GM19324 (cell line): ENCODE measurements around the gene SLC12A8.

Experiments
- ATAC-seq: cut with Tn5 transposase; IDR thresholded peaks from one replicate; pipeline ENCODE4 v1.9.1; 2021; ENCODE audit warnings: mild to moderate bottlenecking, moderate library complexity; ENCODE audit not compliant: unreplicated experiment, low FRiP score

SLC12A8 gene

GRCh38 chr3:125212509-125213363, at the start of gene SLC12A8:
Gene SLC12A8 (minus strand): TSS chr3:125212748. CDS start chr3:125211349, 1,399 bp downstream.
- no peak for ATAC-seq

DNA sequence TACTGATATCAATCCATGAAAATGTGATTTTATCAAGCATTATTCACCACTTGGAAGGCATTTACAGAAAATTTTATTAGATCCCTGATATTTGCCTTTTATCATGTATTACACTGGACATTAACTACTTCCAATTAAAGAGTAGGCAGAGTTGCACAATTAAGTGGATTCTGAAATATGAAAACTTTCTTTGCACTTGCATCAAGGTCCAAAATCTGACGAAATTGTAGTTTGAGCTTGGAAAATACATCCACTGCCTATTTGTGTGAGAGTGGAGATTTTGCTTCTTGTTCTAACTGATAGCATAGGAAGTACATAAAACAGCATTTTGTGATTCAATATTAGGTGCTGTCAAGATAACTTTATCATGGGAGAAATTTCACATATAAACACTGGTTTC, 49.6 kb upstream of the SLC12A8 start:
- ATAC-seq, result no peak

DNA sequence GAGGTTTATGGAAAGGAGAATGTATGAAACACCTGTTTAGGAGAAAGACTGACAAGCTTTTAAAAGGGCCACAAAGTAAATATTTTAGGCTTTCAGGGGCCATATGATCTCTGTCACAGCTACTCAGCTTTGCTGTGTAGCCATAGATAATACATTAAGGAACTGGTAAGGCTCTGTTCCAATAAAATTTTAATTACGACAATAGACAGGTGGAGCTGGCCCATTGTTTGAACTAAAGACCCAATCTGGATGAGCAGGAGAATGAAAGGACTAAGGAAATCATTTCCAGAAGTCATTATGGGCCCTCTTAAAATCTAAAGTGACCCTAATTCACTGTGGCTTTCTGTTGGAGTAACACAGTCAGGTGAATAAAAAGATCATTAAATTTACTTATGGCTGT, 48.5 kb upstream of the SLC12A8 start:
- ATAC-seq, result no peak

DNA sequence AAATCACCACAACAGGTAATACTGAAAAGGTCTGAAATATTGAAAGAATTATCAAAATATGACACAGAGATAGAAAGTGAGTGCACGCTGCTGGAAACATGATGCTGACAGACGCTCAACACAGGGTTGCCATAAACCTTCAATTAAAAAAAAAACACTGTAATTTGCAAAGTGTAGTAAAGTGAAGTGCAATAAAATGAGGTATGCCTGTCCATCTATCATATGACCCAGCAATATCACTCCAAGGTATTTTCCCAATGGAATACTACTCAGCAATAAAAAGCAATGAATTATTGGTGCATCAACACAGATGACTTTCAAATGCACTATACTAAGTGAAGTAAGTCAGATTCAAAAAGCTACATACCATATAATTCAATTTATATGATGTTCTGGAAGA, 47.6 kb upstream of the SLC12A8 start:
- no peak for ATAC-seq

DNA sequence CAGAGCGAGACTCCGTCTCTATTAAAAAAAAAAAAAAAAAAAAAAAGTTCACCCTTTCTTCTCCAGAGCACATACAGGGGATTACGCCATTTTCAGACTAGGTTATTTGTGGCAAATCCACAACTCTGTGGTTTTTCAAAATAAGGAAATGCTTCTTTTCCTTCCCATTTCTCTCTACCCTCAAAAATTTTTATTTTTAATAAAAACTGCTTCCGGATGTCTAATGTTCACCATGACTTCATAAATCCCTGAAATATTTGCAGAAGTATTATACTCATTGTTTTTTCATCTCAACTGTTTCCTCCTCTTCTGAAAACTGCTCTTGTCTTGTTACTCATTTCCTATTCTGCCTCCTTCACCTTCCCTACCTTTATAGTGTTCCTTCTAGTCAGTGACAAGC, 45.0 kb upstream of the SLC12A8 start:
- ATAC-seq, result no peak

GRCh38 chr3:125256675-125257074, 44.1 kb upstream of the SLC12A8 start:
- ATAC-seq, result no peak

DNA sequence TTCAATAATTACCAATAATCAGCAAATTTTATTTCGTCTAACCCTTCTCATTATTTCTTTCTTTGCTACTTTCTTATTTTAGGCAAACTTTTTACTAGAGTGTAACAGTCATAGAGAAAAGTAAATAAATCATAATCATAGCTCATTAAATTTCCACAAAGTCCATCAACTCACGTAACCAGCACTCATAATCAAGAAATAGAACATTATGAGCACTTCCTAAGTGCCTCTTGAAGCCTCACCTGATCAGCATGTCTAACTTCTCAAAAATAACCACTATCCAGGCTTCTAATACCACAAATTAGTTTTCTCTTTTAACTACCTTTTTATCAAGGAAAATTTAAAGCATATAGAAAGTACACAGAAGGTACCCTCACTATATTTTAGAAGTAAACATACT, 38.4 kb upstream of the SLC12A8 start:
- no peak for ATAC-seq

GRCh38 chr3:125246237-125246636, 33.7 kb upstream of the SLC12A8 start:
- ATAC-seq, result no peak

- ATAC-seq, result no peak
Observed at GRCh38 chr3:125245521-125245920, 33.0 kb upstream of the SLC12A8 start.

DNA sequence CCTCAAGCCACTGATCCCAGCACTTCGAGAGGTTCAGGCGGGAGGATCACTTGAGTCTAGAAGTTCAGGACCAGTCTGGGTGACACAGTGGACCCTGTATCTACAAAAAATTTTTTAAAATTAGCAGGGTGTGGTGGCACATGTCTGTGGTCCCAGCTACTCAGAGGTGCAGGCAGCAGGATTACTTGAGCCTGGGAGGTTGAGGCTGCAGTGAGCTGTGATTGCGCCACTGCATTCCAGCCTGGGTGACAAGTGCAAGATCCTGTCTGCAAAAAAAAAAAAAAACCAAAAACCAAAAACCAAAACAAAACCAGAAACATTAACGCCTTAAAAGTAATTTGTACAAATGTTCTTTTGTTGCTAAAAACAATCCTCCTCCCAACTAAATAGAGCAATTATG, 27.9 kb upstream of the SLC12A8 start:
- no peak for ATAC-seq

DNA sequence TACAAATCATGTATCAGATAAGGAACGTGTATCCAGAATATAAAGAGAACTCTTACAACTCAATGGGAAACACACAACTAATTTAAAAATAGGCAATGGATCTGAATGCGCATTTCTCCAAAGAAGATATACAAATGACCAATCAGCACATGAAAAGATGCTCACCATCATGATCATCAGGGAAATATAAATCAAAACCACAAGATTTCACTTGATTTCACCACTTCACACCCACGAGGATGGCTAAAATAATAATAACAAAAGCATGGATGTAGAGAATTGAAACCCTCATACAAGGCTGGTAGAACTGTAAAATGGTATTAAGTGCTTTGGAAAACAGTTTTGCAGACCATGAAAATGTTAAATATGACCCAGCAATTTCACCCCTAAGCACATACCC, 26.7 kb upstream of the SLC12A8 start:
- no peak for ATAC-seq

- no peak for ATAC-seq
Observed at GRCh38 chr3:125238759-125239158, 26.2 kb upstream of the SLC12A8 start.

DNA sequence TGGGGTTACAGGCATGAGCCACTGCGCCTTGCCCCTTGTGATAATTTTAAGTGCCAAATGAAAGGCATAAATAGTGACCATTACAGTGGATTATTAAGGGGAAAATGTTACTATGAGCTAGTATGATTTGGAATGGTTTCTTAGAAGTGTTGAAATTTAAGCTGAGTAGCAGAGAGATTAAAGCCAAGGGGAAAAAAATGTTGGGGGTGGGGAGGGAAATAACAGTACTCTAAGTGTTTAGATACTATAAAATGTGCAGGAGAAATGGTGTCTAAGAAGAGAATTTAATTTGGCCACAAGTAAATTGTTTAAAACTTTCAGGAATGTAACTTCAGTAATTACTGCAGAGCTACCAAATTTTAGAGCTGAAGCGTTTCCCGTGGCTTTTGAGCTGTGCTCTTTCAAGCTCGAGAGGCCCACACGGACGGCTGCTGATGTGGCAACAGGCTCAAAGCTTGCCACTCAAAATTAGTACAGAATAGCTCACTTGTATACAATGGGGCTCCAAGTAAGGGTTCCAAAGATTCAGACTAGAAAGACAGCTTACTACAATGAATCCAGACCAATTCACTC, 23.9 kb upstream of the SLC12A8 start:
- no peak for ATAC-seq

GRCh38 chr3:125234831-125235230, 22.3 kb upstream of the SLC12A8 start:
- ATAC-seq, result no peak

DNA sequence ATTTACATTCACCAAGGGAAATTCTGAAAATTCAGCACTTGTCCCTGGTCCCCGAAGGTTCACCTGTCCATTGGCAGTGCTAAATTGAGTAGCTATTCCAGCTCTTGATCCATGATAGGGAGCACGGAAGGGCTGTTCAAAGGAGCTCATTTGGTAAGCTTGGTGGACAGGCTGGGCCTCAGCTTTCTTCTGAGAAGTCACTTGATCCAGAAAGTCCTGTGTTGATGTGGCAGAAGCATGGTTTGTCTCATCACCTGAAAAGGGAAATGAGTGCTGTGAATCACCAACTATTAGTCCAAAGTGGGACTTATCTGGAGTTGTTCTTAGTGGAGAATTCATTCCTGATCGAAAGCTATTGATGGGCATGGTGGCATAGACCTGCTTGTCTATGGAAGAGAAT, 19.9 kb upstream of the SLC12A8 start:
- no peak for ATAC-seq

GRCh38 chr3:125231895-125232294, 19.3 kb upstream of the SLC12A8 start:
- no peak for ATAC-seq

GRCh38 chr3:125229707-125230106, 17.2 kb upstream of the SLC12A8 start:
- no peak for ATAC-seq

DNA sequence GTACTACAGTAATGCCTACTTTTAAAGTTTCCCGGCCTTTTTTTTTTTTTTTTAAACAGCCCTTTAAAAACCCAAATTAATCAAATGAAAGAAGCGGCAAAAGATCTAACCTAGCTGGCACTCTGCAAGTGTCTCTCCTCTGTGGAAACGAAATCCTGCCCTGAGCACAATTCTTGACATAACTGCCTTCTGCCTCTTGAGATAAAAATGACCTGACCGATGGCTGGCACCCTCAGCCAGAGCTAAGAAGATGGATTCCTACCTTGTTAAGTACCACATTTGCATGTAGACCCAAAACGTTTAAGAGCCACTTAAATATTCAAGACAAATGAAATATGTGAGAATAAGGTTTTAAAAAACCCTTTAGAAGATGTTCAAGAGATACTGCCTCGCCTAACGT, 16.6 kb upstream of the SLC12A8 start:
- ATAC-seq, result no peak

DNA sequence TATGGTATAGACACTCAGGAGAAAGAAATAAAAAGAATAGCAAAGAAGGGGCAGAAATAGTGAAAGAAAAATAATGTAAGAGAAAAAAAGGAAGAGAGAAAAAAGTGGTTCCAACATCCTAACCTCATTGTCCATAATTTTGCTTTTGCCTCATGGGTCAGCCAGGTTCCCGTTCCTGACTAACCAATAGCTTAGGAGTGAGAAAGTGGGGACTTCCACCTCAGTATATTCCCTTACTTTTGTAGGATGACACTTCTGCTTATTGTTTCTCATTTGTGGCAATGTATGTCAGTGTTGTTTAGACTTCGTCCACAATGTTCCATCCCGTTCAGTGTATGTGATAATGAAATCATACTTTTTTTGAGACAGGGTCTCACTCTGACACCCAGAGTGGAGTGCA, 9.3 kb upstream of the SLC12A8 start:
- no peak for ATAC-seq

DNA sequence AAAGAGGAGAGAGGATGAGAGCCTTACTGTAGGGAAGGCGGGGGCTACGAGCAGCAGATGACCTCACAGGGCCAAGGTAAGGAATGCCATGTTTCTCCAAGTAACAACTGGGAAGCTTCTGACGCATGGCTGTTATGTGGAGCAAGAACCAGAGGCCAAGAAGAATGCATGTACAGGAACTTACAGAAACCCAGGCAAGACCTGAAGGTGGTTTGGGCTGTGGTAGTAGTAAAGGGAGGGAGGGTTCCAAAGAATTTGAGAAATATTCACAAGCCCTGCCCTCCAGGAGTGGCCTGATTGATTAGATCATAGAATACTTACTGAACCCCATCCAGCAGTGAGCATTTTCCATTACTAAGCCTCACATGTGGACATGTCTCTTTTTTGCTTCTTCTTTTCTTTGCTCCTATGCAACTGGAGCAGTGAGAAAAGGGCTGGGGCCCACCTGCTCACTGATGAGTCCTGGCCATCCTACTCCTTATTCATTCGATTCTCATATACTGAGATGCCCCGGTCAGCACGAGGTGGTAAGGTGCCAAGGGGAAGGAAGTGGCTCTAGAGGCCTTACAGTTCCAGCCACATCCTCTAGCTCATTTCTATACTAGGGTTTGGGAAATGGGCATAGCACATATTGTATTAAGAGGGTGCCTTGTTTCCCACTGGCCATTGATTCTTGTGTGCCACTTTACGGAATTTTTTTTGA, 8.3 kb upstream of the SLC12A8 start:
- no peak for ATAC-seq

GRCh38 chr3:125220183-125220582, 7.6 kb upstream of the SLC12A8 start:
- ATAC-seq, result no peak

DNA sequence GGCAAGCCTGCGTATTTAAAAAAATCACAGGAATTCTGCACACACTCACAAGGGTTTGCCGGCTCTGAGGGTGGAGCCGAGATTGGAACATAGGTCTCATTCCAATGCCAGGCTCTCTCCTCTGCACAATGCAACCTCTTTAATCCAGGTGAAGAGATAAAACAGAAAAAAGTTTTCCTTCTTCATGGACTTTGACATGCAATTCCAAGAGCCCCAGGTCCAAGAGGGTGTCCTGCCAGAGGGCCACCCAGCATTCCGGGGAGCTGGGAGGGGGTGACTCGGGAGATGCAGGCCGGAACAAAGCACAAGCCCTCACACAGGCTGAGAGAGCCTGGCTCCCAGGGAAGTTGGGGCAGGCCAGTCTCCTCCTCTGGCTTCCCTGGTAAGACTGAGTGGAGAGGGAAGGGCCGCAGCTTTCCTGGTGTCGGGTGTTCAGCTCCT, 6.7 kb upstream of the SLC12A8 start:
- no peak for ATAC-seq
